Activated CD8-positive, alpha-beta memory T cell treated with anti-CD3 and anti-CD28 coated beads for 36 hours (primary cell): ENCODE measurements around the gene ZNF750. TPM values are rescaled to one million over a fixed set of nuclear protein-coding genes. Genes with fewer than 3 reads are reported as not detected.

Source experiments
- CTCF ChIA-PET: fragments of 350-600 bp; sonication (Branson Sonifier 250); formaldehyde crosslinking; loops from one replicate; lab custom pipeline; 2021; ENCODE audit warnings: antibody characterized with exemption; lab: Charles Lee
- POLR2A ChIA-PET: fragments of 350-600 bp; sonication (Branson Sonifier 250); formaldehyde crosslinking; loops from one replicate; lab custom pipeline; 2021; ENCODE audit warnings: antibody characterized with exemption; lab: Charles Lee
- total RNA-seq, 2 experiments: library from RNA; stranded (reverse); gene quantifications; one replicate each; pipeline ENCODE4 v1.2.3, GENCODE V29; 2021

The ZNF750 gene
- total RNA-seq, 2 experiments from 2014 or later = not detected

GRCh38 chr17:82844796-82845162 lies 5.0 kb upstream of the ZNF750 start:
- ChIA-PET CTCF (no interaction called here), POLR2A (no interaction called here)

- CTCF ChIA-PET = interaction anchor here (1.1 kb wide), 1 partner anchor 14 kb away, joined by 3 read pairs; no protein-coding TSS in a partner anchor
These were observed 4.3 kb upstream of the ZNF750 start for GRCh38 chr17:82843904-82844680.

GRCh38 chr17:82841921-82842596 lies 2.2 kb upstream of the ZNF750 start:
- ChIA-PET POLR2A (no interaction called here), CTCF (interaction anchor here (2.5 kb wide), 1 partner anchor 22 kb away, joined by 7 read pairs; no protein-coding TSS in a partner anchor)

More at GRCh38 chr17:82843904-82844680, 4.3 kb upstream of the ZNF750 start:
- POLR2A ChIA-PET = interaction anchor here (0.6 kb wide), 1 partner anchor 12 kb away, joined by 12 read pairs; no protein-coding TSS in a partner anchor

- ChIA-PET CTCF (no interaction called here), POLR2A (no interaction called here)
These were observed 609 bp upstream of the ZNF750 start for GRCh38 chr17:82840431-82840831.

GRCh38 chr17:82838386-82839063 lies 1.3 kb downstream of the ZNF750 start:
- ChIA-PET POLR2A (no interaction called here), CTCF (no interaction called here)

- ChIA-PET CTCF (no interaction called here), POLR2A (no interaction called here)
These were observed 2.1 kb downstream of the ZNF750 start for GRCh38 chr17:82837586-82838320.

- ChIA-PET POLR2A (no interaction called here), CTCF (no interaction called here)
These were observed 2.9 kb downstream of the ZNF750 start for GRCh38 chr17:82836823-82837357.

GRCh38 chr17:82835766-82836512 lies 3.9 kb downstream of the ZNF750 start:
- ChIA-PET CTCF (no interaction called here), POLR2A (no interaction called here)

GRCh38 chr17:82835122-82835521 lies 4.7 kb downstream of the ZNF750 start:
- ChIA-PET CTCF (interaction anchor here (1.4 kb wide), 1 partner anchor 53 kb away, joined by 4 read pairs; no protein-coding TSS in a partner anchor), POLR2A (no interaction called here)

GRCh38 chr17:82832881-82833475 lies 6.8 kb downstream of the ZNF750 start:
- POLR2A ChIA-PET = no interaction called here
- CTCF ChIA-PET = interaction anchor here (1.5 kb wide), 1 partner anchor 40 kb away, joined by 3 read pairs; no protein-coding TSS in a partner anchor

- ChIA-PET CTCF (no interaction called here), POLR2A (no interaction called here)
These were observed 7.4 kb downstream of the ZNF750 start for GRCh38 chr17:82832411-82832810.

GRCh38 chr17:82831818-82832200 lies 8.0 kb downstream of the ZNF750 start:
- CTCF ChIA-PET = no interaction called here

GRCh38 chr17:82831041-82831817 lies 8.6 kb downstream of the ZNF750 start:
- ChIA-PET POLR2A (no interaction called here), CTCF (no interaction called here)

More at GRCh38 chr17:82831818-82832200, 8.0 kb downstream of the ZNF750 start:
- POLR2A ChIA-PET = no interaction called here

GRCh38 chr17:82830249-82830661 lies 9.6 kb downstream of the ZNF750 start:
- ChIA-PET CTCF (no interaction called here), POLR2A (no interaction called here)

- ChIA-PET CTCF (interaction anchor here (1.0 kb wide), 1 partner anchor 8 kb away, joined by 3 read pairs; no protein-coding TSS in a partner anchor), POLR2A (no interaction called here)
These were observed 10.8 kb downstream of the ZNF750 start for GRCh38 chr17:82828875-82829487.

- POLR2A ChIA-PET = no interaction called here
- CTCF ChIA-PET = no interaction called here
These were observed 12.9 kb downstream of the ZNF750 start for GRCh38 chr17:82826956-82827355.

GRCh38 chr17:82826211-82826610 lies 13.6 kb downstream of the ZNF750 start:
- ChIA-PET POLR2A (no interaction called here), CTCF (no interaction called here)
